HG03045 (cell line): ENCODE results near the gene SPIN2B.
A peak's percentile ranks its signal among the peaks of the same experiment; 100 is the strongest.
"Not testable (repeated sequence)": the region's sequence is repeated elsewhere in the genome, so short reads cannot be mapped to it uniquely, and the experiment has no call there.

Experiments
- ATAC-seq: cut with Tn5 transposase; IDR thresholded peaks from one replicate; pipeline ENCODE4 v1.9.1; 2021; ENCODE audit warnings: mild to moderate bottlenecking, moderate library complexity; ENCODE audit not compliant: unreplicated experiment

The SPIN2B gene

DNA sequence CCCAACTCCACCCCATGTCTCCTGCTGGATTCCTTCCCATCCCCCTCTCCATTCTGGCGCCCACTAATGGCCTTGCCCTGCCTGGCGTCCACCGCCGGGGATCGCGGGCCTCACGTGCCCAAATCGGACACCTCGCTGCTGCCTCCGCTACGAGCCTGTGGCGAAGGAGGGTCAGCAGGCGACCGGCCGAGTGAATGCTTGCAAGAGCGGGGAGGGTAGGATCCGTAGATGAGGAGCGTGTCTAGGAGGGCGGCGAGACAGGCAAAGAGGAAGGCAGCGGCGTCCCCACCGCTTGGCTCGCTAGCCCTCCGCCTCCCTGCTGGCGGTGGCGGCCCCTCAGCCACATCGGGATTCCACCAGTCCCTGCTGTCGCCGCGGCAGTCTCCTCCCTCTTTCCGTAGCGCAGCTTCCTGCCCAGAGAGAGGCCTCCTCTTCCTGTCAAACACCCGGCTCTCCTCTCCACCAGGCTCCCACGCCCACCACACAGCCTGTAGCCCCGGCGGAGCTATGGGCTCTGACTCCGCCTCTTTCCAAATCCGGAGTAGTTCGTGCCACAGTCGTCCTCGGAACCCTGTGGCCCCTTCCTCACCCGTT lies at the start of gene SPIN2B:
TSS of gene SPIN2B (minus strand) at position 387 of the 594 bp plus-strand sequence.
- peak; percentile 100 for ATAC-seq

DNA sequence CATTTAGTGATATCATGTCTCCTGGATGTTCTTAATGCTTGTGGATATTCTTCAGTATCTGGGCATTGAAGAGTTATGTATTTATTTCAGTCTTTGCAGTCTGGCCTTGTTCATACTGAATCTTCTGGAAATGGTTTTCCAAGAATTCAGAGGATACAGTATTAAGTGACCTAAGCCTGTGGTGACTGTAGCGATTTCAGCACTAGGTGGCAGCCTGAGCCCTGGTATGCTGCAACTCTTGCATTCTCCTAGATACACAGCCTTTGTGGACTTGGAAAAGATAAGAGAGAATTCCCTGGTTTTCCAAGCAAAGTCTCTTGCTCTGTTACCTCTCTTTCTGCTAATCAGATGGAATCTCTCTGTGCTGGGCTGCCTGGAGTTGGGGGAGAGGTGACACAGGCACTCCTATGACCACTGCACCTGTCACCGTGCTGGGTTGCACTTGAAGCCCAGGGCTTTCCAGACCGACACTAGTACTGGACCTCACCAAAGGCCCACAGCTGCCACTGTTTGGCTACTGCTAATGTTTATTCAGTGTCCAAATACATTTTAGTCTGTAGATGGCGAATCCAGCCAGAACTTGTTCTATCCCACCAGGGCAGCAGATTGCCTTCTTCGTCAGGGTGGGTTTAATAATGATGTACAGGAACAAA lies 35.2 kb upstream of the SPIN2B start:
- no peak for ATAC-seq

DNA sequence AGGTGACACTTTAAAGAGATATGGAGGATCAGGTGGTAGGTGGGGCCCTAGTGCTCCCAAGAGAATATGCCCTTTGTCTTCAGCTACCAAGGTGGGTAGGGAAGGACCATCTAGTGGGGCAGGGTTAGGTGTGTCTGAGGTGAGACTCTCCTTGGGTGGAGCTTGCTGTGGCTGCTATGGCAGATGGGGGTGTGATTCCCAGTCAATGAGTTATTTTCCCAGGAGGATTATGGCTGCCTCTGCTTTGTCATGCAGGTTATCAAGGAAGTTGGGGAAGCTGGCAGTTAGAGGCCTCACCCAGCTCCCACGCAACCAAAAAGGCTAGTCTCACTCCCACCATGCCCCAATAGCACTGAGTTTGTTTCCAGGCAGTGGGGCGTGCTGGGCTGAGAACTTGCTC lies 33.8 kb upstream of the SPIN2B start:
- ATAC-seq, result no peak

DNA sequence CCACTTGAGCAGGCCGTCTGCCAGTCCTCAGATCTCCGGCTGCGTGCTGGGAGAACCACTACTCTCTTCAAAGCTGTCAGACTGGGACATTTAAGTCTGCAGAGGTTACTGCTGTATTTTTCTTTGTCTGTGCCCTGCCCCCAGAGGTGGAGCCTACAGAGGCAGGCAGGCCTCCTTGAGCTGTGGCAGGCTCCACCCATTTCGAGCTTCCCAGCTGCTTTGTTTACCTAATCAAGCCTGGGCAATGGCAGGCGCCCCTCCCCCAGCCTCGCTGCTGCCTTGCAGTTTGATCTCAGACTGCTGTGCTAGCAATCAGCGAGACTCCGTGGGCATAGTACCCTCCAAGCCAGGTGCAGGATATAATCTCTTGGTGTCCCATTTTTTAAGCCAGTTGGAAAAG lies 30.9 kb upstream of the SPIN2B start:
- ATAC-seq, result not testable (repeated sequence)

DNA sequence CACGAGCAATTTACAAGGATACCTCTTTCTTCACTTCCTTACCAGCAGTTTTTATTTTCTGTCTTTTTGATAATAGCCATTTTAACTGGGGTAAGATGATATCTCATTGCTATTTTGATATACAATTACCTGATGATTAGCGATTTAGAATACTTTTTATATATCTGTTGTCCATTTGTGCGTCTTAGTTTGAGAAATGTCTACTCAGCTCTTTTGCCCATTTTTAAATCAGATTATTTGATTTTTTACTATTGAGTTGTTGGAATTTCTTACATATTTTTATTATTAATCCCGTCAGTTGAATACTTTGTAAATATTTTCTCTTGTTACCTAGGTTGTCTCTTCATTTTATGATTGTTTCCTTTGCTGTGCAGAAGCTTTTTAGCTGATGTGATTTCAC lies 17.3 kb upstream of the SPIN2B start:
- ATAC-seq, result no peak

DNA sequence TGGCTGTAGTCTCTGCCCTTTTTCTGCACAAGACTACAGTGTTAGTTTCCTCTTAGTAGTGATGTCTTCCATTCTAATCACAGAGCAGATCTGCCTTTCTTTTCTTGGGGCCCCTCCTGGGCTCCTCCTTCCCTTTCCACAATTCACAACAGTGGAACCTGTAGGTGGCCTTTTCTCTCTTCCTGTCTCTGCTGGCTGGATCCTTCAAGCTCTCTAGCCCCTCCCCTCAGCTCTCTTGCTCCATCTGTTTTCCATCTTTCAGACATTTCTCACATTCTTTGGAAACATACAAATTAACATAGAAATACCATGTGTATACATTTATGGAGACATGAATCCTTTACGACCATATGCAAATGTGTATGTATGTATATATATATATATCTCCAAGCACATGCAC lies 16.2 kb upstream of the SPIN2B start:
- no peak for ATAC-seq

DNA sequence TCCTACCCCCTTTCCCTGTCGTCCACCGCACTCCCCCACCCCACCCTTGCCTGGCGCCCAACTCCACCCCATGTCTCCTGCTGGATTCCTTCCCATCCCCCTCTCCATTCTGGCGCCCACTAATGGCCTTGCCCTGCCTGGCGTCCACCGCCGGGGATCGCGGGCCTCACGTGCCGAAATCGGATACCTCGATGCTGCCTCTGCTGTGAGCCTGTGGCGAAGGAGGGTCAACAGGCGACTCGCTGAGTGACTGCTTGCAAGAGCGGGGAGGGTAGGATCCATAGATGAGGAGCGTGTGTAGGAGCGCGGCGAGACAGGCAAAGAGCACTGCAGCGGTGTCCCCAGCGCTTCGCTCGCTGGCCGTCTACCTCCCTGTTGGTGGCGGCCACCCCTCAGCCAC lies 15.7 kb upstream of the SPIN2B start, which contains the start of gene SPIN2A:
TSS of gene SPIN2A (minus strand) at position 325 of the 400 bp plus-strand sequence. CDS start 800 bp downstream, outside the sequence.
- not testable (repeated sequence) for ATAC-seq

DNA sequence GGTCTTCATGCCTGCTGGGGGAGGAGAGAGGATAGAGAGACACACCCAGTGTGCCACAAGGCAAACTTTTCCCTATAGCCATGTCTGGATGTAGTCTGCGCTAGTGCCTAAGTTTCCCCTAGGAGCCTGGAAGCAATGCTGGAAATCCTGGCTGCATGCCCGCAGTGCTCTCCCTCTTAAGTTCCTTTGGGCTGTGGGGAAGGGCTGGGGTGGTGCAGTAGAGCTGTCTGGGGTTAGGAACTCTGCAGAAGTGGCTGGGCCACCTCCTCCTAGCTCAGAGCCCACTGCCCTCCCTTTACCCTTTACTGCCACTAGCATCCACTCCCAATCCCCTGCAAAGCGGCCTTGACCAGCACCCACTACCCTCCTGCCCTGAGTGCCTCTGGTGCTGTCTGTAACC lies 15.2 kb upstream of the SPIN2B start:
- not testable (repeated sequence) for ATAC-seq

DNA sequence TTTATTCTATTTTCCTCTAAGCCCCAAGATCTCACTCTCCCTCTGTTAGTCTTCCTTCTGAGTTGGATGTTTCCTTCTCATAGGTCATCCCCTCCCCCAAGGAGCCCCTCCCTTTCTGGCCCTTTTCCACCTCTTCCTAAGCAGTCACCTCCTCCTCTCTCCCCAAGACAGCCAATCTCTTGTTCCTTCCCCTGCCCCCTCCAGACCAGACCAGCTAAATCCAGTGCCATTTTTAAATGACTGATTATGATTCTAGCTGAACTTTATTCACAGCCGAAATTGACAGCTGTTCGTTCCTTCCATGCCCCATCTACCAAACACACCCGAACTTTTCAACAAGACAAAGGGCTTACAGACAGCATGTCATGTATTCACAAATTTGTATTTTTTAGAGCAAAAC lies 13.9 kb upstream of the SPIN2B start:
- no peak for ATAC-seq

DNA sequence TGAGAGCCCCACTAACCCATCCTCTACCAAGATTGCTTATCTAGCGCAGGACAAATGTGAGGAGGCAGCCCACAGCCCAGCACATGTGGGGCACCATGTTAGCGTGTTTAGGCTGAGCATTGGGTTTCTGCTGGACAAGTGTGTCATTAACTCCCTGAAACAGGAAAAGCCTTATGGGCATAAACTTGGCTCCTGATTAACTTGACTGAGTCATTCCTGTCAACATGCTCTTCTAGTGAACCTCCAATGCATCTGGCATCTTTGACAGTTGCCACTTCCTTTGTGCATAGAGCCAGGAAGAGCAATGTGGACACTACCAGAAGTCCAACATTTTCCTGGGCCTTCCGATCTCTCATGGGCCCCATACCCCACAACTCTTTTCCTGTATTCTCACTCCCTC lies 13.4 kb upstream of the SPIN2B start:
- ATAC-seq, result no peak

DNA sequence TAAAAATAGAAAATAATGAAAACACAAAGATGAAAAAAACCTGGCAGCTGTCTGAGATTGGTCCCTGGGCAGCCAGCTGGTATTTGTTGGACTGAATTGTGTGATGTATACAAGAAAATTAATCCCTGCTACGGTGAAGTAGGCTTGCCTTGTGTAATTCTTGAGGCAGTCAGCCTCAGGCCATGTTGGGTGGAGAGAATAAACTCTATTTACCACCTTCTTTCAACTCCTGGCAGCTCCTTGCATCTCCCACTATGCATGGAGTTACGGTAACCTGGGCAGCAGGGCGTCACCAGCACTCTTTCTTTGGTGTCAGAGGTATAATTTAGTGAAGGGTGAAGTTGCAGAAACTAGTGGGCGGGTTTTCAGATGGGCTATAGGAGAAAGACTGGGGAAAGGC lies 12.4 kb upstream of the SPIN2B start:
- no peak for ATAC-seq

DNA sequence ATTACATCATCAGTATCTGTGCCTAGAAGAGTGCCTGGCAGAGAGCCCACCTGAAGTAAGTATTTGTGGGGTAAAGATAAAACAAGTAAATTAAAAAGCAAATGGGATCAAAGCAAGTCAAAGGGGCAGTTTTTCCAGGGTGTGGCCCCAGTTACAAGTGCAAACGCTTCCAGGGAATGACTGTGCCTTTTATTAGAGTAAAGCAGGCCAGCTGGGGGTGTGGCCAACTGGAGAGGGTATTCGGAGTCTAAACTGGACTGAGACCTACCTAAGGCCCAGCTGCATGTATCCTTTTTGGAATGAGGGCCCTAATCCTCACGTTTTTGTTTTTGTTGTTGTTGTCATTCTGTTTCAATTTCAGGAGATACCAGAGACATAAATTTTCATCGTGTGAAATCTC lies 11.9 kb upstream of the SPIN2B start:
- ATAC-seq, result not testable (repeated sequence)

DNA sequence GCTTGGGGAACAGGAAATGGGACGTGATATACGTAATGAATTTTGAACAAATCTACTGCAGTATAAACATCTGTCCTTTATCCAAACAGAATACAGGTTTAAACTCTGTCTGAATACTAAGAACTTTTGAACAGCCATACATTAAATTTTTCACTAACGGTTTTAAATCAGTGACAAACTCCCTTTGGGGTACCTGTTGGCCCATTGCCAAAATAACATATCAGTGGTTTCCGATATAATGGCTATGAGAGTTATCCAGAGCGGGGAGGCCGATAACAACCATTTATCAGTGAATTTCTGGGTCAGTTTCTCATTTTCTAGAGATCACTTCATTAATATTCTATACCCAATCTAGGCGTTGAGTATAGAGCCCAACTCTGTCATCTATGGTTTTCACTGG lies 10.7 kb upstream of the SPIN2B start:
- ATAC-seq, result no peak

DNA sequence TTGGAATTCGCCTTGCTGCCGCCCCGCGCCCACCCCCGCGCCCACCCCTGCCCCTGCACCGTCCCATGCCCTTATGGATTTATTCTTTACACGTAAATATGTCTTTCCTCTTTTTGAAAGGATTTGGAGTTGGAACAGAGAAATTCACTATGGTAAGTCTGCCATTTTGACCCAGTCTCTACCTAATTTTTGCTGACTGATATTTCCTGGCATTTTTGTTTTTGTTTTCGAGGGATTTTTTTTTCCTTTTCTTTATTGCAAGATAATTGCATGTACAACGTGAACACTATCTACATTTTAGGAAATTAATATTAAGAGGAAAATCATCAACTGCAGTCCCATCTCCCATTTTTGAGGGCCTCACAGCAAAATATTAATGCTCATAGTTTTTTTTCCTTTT lies 468 bp upstream of the SPIN2B start:
- ATAC-seq, result no peak

DNA sequence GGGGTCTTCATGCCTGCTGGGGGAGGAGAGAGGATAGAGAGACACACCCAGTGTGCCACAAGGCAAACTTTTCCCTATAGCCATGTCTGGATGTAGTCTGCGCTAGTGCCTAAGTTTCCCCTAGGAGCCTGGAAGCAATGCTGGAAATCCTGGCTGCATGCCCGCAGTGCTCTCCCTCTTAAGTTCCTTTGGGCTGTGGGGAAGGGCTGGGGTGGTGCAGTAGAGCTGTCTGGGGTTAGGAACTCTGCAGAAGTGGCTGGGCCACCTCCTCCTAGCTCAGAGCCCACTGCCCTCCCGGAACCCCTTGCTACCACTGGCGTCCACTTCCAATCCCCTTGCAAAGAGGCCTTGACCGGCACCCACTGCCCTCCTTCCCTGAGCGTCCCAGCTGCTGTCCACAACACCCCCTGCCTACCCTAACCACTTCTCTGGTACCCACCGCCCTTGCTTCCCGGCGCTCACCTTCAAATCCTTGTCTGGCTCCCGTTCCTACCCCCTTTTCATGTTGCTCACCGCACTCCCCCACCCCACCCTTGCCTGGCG lies 658 bp downstream of the SPIN2B start:
- not testable (repeated sequence) for ATAC-seq

DNA sequence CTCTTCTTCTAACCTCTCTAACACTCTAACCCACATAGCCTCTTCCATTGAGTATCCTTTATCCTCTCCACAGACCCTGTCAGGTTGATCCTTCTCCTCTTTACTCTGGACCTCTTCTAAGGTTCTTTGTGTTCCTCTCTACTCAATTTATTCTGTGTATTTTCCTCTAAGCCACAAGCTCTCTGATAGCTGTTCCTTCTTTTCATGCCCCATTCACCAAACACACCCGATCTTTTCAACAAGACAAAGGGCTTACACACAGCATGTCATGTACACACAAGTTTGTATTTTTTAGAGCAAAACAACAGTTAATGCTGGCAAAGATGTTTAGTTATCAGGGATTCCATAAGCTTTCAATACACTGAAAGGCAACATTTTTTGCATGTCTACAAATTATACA lies 1.9 kb downstream of the SPIN2B start:
- no peak for ATAC-seq

DNA sequence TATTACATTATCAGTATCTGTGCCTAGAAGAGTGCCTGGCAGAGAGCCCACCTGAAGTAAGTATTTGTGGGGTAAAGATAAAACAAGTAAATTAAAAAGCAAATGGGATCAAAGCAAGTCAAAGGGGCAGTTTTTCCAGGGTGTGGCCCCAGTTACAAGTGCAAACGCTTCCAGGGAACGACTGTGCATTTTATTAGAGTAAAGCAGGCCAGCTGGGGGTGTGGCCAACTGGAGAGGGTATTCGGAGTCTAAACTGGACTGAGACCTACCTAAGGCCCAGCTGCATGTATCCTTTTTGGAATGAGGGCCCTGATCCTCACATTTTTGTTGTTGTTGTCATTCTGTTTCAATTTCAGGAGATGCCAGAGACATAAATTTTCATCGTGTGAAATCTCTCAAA lies 3.8 kb downstream of the SPIN2B start:
- not testable (repeated sequence) for ATAC-seq

DNA sequence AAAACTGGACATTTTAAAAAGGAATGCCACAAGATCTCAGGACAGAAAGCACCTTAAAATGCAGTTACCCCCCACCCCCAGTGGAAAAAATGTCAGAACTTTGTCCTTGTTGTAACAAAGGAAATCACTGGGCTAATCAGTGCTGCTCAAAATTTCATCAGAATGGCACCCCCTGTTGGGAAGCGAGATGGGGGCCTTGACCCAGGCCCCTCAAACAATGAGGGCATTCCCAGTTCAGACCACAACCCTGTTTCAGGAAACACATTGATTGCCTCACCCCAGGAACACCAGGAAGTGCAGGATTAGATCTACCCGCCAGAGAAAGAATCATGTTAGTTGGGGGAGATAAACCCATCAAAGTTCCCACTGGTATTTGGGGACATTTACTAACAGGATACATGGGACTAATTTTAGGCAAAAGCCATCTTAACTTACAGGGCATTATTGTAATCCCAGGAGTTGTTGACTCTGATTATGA lies 16.4 kb downstream of the SPIN2B start:
- ATAC-seq, result no peak

DNA sequence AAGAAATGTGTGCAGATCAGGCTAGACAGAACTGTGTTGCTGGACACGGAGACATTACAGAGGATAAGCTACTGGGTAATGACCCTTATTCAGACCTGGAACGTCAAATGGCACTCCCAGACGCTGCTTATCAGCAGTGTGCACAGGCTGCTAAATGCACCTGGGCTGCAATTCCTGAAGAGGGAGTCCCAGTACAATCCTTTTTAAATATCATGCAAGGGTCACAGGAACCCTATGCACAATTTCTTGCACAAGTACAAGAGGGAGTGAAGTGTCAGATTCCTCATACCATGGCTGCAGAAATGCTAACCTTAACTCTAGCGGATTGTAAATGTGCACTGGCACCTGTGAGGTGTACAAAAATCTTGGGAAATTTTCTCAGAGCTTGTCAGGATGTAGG lies 16.9 kb downstream of the SPIN2B start:
- no peak for ATAC-seq

DNA sequence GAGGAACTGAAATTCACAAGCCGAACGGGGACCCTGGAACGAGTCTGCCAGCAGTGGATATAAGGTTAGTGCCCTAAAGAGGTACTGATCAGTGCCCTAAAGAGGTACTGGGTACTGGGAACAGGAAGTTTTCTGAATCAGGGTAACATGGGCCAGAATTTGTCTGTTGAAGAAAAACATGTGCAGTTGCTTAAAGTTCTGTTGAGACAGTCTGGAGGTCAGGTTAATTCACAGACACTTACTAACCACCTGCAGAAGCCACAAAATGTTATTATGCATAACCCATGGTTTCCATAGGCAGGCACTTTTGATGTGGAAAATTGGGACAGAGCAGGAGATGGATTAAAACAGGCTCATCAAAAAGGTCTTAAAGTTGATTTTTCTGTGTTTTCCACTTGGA lies 17.9 kb downstream of the SPIN2B start:
- no peak for ATAC-seq

DNA sequence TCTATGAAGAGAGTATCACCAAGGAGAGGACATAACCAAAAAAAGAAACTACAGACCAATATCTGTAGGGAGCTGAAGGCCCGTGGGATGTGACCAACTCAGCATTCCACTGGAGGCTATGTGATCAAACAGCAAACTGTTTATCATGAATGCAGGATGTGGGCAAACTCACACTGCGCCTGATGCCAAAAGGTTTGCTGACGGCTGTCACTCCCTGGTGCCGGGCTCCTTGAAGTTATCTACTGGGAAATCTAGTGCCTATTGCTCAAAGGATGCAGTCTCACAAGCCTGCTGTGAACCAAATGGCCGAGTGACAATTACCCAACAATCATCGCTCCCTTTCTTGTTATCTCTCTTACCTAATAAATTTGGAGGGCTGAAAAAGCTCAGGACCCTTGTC lies 18.4 kb downstream of the SPIN2B start:
- ATAC-seq, result not testable (repeated sequence)

DNA sequence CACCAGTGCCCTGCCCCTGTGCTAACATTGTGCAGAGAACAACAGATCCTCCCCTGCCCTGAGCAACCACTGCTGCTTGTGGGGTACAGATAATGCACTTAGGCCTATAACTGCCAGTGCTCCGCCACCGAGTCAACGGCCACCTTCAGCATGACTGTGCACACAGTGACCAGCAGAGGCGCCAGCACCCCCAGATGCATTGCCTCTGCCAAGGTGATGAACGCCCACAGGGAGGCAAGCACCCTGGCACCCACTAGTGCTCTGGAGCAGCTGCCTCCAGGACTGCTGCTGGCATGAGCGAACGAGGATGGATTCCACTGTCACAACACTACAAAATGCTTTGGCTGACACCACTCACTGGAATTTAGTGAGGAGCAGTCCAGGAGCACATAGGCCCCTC lies 38.2 kb downstream of the SPIN2B start:
- ATAC-seq, result no peak
